Peyer's patch (tissue), 4 donors: Measurements from ENCODE around the gene CELF4. TPM values are rescaled to one million over a fixed set of nuclear protein-coding genes. Genes with fewer than 3 reads are reported as not detected.

Experiments used
- DNase-seq, 3 donors: peaks; one replicate each; pipeline ENCODE4 v3.0.0-alpha.2; 2017 to 2019
- H3K27ac ChIP-seq, 4 donors: fragments of 200-600 bp; sonication (generic); one replicate each; pipeline ENCODE4 v1.5.1; 2016 to 2019
- H3K27me3 ChIP-seq, 2 donors: fragments of 200-600 bp; sonication (generic); one replicate each; pipeline ENCODE4 v1.5.1; 2019
- H3K36me3 ChIP-seq, 3 donors: fragments of 200-600 bp; sonication (generic); one replicate each; pipeline ENCODE4 v1.5.1; 2016 to 2019
- H3K4me1 ChIP-seq, 4 donors: fragments of 200-600 bp; sonication (generic); one replicate each; pipeline ENCODE4 v1.5.1; 2016 to 2019
- H3K4me3 ChIP-seq, 4 donors: fragments of 200-600 bp; sonication (generic); 1 replicate in 3 of 4; 2 replicates in 1 of 4; pipeline ENCODE4 v1.5.1; 2016 to 2019; ENCODE audit warnings: mild to moderate bottlenecking in 1 of 4
- H3K9me3 ChIP-seq, 4 donors: fragments of 200-600 bp; sonication (generic); one replicate each; pipeline ENCODE4 v1.5.1; 2016 to 2019; ENCODE audit warnings: mild to moderate bottlenecking in 1 of 4
- CTCF ChIP-seq, 6 experiments: fragments of 450-650 bp in 4 of 6; fragments of 200-600 bp in 2 of 6; sonication (generic) in 1 of 6; IDR thresholded peaks; one replicate each; pipeline ENCODE4 v1.5.1; 2017 to 2019; ENCODE audit warnings: antibody characterized with exemption in 6 of 6, mild to moderate bottlenecking in 3 of 6, moderate library complexity in 1 of 6
- POLR2A ChIP-seq, 2 donors: fragments of 450-650 bp; IDR thresholded peaks; one replicate each; pipeline ENCODE4 v1.5.1; 2017; ENCODE audit warnings: antibody characterized with exemption in 2 of 2, mild to moderate bottlenecking in 2 of 2, moderate library complexity in 2 of 2
- total RNA-seq, 4 donors: library from RNA; depleted of rRNA; stranded (reverse); fragments of >200 nt; gene quantifications; one replicate each; pipeline ENCODE4 v1.1.0, GENCODE V29; 2016

The CELF4 gene
- total RNA-seq: 1 to 10 TPM in 1 of 4 donors, under 1 TPM in 1, not detected in 2; 0.35 to 4.8 TPM

GRCh38 chr18:37565101-37565976, at the start of gene CELF4:
Gene CELF4 (minus strand): TSS chr18:37565798.
- DNase-seq: no peak
- no peak for TF ChIP-seq CTCF (IDR thresholded peaks at IDR 0.05)
- TF ChIP-seq POLR2A (IDR thresholded peaks at IDR 0.05): no peak
- Histone ChIP-seq H3K4me3 (peak within 1 kb of the TSS in 3 of 4 donors; percentile 24 to 55 (median 51)), H3K27me3 (peaks cover 0 to 29% of the 10 kb centered on the region in 2 donors), H3K27ac (no peak within 1 kb of the TSS), H3K36me3 (no peaks in the 10 kb centered on the region), H3K9me3 (no peaks in the 10 kb centered on the region), H3K4me1 (peaks cover 0 to 21% (median 0%) of the 10 kb centered on the region in 4 donors)

DNA sequence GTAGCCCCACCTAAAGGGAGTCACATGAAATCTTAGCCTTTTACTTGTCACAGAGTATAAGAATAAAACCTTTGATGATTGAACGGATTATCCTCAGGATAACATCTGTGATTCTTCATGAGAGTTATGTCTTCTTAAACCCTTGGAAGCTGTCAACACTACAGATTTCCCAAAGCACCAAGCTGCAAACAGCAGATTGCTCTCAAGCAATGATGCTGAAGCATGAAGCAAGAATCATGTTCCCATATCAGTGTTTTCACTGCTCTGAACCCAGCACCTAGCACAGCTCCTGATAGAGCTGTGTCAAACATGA, 47.6 kb upstream of the CELF4 start:
- H3K4me1 ChIP-seq: no peaks in the 10 kb centered on the region
- H3K27me3 ChIP-seq: no peaks in the 10 kb centered on the region
- H3K27ac ChIP-seq: no peak overlapping the region
- no peak overlapping the region for H3K4me3 ChIP-seq
- TF ChIP-seq CTCF (IDR thresholded peaks at IDR 0.05) (no peak), POLR2A (IDR thresholded peaks at IDR 0.05) (no peak)
- no peaks in the 10 kb centered on the region for H3K9me3 ChIP-seq
- no peak for DNase-seq
- no peaks in the 10 kb centered on the region for H3K36me3 ChIP-seq

DNA sequence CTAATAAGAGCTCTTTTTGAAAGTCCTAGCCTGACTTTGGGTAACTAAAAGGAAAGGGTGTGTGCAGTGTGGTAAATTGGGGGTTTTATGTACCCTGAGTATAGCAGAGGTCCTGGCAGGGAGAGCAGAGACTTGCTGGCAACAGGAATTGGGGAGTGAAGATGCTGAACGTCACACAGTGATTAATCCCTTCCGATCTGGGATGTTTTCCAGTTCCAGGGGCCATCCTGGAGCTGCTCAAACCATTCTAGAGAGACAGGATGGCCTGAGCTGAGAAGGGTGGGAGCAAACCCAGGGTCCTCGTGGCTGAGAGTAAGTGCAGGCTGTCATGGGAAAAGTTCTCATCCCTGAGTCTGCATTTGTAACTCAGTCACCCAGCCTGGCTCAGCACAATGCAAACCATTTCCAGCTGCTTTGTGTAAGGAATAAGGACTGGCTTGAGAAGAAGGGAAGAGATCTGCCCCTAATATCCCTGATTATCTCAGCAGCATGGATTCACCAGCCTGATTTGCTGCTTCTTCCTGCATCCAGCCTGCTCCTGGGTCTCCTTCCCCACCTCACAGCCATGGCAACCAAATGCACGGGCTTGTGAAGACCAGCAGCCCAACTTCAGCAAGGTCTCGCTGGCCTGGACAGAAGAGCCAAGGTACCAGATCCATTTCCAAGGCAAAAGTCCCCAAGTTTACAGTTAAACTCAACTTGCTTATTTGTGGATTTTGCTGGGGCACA, 47.1 kb upstream of the CELF4 start:
- H3K9me3 ChIP-seq: no peaks in the 10 kb centered on the region
- no peaks in the 10 kb centered on the region for H3K27me3 ChIP-seq
- DNase-seq: no peak
- H3K4me1 ChIP-seq: no peaks in the 10 kb centered on the region
- H3K36me3 ChIP-seq: no peaks in the 10 kb centered on the region
- TF ChIP-seq POLR2A (IDR thresholded peaks at IDR 0.05) (no peak), CTCF (IDR thresholded peaks at IDR 0.05) (no peak)
- H3K27ac ChIP-seq: no peak overlapping the region
- no peak overlapping the region for H3K4me3 ChIP-seq

DNA sequence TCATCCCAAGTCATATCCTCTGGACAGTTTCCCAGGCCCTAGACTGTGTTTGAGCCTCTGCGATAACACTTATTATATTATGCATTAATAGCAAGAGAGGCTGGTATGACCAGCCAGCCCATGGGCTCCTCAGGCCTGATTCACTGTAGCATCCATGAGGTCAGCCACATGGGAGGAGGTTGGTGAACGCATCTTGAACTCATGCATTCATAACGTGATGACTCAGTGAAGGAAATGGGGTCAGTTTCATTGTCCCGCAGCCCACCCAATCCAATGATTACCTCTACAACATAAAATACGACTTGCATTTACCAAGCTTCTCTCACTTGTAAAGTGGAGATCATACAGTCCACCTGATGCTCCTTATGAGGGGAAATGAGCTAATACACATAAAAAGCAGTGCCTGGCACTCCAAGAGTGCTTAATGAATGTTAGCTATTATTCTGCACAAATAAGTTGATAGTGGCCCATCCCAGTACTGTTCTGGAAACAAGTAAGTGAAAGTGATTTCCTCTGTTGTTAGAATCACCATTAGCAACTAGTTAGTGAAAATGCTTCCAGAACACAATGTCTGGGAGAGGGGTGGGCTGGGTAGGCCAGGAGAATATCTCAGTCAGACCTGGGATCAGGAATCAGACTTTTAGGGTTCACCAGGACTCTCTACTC, 46.1 kb upstream of the CELF4 start:
- no peak overlapping the region for H3K27ac ChIP-seq
- no peaks in the 10 kb centered on the region for H3K9me3 ChIP-seq
- H3K4me3 ChIP-seq: no peak overlapping the region
- no peaks in the 10 kb centered on the region for H3K4me1 ChIP-seq
- DNase-seq: no peak
- H3K36me3 ChIP-seq: no peaks in the 10 kb centered on the region
- TF ChIP-seq CTCF (IDR thresholded peaks at IDR 0.05) (no peak), POLR2A (IDR thresholded peaks at IDR 0.05) (no peak)
- H3K27me3 ChIP-seq: no peaks in the 10 kb centered on the region

GRCh38 chr18:37608876-37609275, 43.3 kb upstream of the CELF4 start:
- TF ChIP-seq POLR2A (IDR thresholded peaks at IDR 0.05) (no peak), CTCF (IDR thresholded peaks at IDR 0.05) (no peak)
- H3K27me3 ChIP-seq: no peaks in the 10 kb centered on the region
- no peaks in the 10 kb centered on the region for H3K9me3 ChIP-seq
- no peak for DNase-seq
- H3K4me1 ChIP-seq: no peaks in the 10 kb centered on the region
- H3K4me3 ChIP-seq: no peak overlapping the region
- H3K27ac ChIP-seq: no peak overlapping the region
- H3K36me3 ChIP-seq: no peaks in the 10 kb centered on the region
